GM19099 (cell line): ENCODE data around the gene HSPB1.

Experiments
- POLR2A ChIP-seq: IDR thresholded peaks from 3 replicates; pipeline ENCODE4 v1.6.1; 2011; ENCODE audit warnings: low read depth; ENCODE audit not compliant: insufficient read length; ENCODE audit errors: extremely low read depth

The HSPB1 gene

DNA sequence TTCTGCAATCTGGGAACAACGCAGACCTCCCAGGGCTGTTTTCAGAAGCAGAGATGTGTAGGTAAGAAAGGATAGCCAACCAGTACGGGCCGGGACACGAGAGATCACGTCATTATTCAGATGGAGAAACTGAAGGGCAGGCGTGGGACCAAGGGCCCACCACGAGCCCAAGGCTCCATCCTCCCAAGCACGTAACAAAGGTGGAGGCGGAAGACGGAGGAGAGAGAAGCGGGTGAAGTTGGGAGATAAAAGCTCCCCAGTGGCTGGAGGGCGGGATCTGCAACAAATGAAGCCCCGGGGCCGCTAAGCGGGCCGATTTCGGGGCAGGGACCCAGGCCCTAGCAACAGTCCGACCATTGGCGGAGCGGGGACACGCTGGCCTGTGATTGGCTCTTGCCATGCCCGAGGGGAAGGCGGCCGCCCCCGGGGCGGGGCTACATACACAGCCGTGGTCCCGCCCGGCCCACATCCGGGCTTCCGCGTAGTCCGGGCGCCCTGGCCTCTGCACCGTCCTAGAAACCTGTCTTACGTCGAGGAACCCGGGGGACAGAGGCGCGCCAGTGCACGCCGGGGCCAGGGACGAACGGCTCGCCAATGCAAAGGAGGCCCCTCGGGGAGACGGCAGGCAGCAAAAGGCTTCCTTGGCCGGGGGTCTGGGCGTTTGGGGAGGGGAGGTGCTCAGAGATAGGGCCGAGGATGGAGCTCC lies 15.5 kb downstream of the HSPB1 start:
- peak; percentile 86 for TF ChIP-seq POLR2A

DNA sequence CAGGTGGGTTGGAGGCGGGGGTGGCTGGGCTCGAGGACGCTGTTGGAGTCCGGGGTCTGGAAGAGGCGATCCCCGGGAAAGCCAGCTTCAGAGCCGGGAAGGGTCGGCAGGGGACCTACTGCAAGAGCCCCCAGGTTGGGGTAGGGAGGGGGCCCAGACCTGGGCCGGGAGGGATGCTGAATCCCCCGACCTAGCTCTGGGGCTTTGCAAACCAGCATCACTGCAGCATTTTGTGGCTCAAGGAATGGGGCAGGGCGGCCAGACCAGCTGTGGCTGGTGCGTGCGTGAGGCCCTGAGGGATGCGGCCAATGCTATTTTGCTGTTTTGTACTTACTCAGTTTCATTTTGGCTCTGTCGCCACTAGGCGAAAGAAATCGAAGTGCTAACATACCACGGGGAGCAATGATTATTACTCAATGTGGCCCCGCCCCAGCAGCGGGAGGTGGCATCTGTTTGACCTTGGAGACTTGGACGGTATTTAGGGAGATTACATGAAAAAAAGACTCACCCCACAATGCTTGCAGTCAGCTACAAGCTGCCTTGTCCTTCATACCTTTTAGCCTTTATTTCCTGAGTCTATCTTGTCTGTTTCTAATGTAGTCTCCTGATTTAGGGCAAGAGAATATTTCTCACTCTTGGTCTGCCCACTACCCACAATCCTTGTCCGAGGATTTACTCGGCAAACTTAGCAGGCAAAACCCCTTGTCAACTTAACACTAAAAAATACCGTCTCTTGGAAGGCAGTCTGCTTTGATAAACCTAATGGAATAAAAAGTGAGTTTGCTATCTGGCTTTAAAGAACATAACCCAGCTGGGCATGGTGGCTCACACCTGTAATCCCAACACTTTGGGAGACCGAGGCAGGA lies 16.2 kb downstream of the HSPB1 start:
- TF ChIP-seq POLR2A, result no peak

DNA sequence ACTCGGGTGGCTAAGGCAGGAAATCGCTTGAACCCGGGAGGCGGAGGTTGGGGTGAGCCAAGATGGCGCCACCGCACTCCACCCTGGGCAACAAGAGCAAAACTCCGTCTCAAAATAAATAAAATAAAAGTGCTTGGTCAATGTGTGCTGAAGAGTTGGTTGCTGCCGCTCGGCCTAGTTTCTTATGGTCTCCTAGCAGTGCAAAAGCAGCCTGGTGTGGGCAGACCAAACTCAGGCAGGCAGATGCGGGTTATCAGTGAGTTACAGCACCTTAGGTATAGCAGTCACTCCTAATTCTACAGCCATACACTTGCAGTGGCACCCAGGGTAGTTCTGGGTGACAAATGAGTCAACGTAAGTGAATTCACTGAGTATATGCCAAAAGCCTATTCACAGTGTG lies 22.6 kb downstream of the HSPB1 start:
- TF ChIP-seq POLR2A, result no peak

DNA sequence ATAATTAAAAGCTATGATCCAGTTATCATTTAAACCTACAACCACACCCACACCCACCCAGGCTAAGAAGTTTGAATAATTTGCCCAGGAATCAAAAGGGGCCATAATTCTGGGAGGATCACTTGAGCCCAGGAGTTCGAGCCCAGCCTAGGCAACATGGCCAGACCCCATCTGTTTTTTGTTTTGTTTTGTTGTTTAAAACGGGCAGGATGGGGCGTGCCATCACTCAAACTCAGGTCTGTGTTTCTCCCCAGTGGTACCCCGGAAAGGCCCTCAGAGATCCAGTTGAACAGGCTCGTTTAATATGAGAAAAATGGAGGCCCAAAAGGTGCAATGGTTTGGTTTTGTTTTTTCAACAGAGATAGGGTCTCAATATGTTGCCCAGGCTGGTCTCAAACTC lies 23.3 kb downstream of the HSPB1 start:
- no peak for TF ChIP-seq POLR2A

DNA sequence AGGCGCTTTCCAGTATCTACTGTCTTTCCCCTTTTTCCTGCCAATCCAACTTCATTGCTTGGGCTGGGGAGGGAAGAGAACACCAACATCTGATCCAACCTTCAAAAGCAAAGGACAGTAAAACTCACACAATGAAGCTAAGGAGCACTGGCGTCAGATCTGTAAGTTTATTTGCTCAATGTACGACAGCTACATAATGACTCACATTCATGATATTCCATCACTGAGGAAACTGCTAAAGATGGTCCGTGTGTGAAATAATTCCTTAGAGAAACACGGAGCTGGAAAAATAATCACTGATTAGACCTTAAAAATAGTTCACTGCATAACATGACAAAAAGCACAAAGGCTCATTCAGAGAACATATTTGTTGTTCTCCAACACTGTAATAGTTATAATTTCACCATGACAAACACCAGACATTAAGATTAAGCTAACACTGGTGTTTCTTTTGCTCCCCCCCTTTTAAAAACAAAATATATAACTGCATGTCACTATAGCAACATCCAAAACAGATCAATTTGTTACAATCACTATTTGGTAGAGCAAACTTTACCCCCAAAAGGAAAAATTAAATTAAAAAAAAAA lies 24.3 kb downstream of the HSPB1 start:
- no peak for TF ChIP-seq POLR2A

DNA sequence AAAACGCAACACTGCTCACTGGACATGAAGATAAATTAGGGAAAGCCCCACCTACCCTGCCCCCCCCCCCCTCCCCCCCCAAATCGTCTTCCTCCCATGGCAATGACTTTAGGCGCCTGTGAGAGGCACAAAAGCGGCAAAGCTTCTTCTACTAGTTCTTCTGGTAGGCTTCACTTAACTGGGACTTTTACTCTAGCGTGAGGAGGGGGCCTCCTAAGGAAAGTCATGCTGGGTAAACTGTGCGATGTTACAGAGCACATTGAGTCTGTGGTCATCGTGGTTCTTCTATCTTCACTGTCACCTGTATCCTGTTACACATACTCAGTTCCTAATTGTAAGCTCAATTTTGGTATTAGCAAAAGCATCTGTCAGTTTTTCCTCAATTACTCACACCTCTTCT lies 25.1 kb downstream of the HSPB1 start:
- TF ChIP-seq POLR2A, result no peak

DNA sequence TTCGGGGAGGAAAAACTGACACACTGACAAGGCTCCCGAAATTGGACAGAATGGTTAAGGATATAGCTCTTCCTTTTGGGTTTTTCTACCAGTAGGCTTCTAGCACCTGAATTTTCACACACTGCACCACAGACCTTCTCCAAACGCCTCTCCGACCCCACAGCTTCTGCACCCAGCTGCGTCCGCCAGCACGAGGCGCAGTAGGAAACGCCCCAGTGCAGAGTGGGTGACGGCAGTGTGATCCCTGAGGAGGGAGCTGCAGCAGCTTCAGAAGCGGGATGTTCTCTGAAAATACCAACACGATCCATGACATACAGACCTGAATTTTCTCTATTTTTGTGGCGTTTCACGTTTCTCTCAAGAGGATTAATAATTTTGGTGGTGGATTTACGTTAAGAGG lies 25.9 kb downstream of the HSPB1 start:
- TF ChIP-seq POLR2A, result no peak

DNA sequence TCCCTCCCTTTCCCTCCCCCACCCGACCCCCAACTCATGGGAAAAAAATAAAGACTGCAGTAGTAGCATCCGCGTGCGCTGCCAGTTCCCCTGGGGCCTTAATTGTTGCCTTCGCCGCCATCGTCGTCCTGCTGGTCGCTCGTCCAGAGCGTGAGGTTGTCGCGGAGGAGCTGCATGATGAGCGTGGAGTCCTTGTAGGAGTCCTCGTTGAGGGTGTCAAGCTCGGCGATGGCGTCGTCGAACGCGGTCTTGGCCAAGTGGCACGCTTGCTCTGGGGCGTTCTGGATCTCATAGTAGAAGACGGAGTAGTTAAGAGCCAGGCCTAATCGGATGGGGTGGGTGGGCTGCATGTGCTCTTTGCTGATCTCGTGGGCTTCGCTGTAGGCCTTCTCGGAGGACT lies 27.0 kb downstream of the HSPB1 start:
- TF ChIP-seq POLR2A, result no peak

DNA sequence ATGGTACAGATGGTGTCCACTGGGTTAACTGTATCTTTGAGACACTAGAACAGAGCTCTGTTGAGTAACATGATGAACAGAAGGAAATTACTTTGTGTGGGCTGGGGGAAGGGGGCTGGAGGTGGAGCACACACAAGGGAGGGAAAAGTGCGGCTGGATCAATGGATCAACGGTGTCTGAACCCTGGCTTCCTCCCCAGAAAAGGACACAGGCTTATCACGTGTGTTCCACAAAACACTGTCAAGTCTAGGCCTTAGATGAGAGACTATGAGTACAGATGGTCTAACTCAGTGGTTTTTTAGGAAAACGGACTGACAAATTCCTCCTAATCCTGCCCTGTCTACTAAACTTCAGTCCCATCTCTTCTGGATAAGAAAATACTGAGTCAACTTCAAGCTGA lies 27.8 kb downstream of the HSPB1 start:
- TF ChIP-seq POLR2A, result no peak

DNA sequence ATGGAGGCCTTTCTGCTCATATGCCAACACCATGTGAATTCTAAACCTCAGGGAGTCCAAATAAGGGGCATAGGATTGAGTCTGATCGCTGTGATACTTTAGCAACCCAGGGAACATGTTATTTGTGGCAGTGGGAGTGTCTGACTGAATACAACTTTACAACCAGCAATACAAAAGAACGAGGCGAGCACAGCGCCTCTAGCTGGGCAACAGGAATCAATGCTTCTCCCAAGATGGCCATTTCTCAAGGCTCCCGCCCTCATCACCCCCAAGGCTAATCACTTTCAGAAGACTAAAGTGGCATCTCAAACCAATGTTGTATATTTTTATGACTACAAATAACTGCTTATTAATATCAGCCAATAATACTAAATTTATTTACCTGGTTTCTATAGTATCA lies 28.2 kb downstream of the HSPB1 start:
- TF ChIP-seq POLR2A, result no peak

DNA sequence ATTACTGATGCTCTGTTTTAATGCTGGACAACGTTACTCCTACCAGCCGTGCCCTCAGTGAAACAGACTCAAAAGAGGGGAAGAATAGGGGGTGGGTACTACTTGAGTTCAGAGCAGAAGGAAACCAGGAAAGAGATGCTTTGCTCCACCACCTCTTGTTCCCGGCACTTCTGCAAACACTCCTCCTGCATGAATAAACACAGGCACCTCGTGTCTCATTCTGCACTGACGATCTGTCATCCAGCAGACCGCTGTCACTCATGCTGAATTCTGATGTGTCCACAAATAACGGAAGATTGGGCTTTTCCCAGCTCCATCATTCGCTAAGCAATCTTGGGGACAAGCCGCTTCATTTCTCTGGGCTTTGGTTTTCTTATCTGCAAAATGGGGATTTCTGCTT lies 29.6 kb downstream of the HSPB1 start:
- no peak for TF ChIP-seq POLR2A

DNA sequence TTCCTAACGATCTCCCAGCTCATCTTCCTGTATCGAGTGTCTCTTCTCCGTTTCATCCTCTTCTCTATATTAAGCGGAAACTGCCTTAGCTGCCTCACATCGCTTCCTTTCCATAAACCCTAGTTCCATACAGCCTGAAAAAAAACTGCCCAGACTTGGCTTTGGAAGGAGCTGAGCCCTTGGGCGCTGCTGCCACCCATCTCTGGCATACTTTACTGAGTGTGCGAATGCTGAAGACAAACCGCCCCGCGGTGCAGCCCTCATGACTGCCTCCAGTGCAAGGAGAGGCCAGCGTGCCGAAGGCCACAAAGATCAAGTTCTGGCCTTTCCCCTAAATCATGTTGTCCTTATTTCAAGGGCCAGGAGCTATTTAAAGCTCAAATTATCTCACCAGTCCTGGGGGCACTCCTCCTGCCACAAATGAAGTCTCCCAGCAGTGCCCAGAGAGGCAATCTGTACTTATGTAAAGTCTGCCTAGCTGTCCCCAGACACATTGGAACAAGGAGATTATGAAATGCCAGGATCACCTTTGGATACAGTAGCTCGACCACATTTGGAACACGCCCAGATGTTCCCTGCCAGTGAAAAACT lies 31.1 kb downstream of the HSPB1 start:
- no peak for TF ChIP-seq POLR2A

DNA sequence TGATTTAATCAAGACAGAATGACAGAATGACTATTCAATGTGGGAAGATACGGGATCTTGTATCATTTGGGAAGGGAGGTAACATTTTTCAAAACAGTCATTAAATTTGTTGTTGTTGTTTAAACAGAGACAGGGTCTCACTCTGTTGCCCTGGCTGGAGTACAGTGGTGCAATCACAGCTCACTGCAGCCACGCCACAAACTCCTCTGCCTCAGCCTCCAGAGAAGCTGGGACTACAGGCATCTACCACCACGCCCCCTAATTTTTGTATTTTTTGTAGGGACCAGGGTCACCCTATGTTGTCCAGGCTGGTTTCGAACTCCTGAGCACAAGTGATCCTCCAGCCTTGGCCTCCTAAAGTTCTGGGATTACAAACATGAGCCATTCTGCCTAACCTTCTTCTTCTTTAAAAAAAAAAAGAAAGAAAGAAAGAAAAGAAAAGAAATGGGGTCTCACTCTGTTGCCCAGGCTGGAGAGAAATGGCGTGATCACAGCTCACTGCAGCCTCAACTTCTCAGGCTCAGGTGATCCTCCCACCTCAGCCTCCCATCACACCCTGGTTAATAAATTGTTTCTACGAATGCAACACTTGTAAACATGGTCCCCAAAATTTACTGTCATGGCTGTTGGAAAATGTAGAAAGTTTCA lies 32.0 kb downstream of the HSPB1 start:
- TF ChIP-seq POLR2A, result no peak

DNA sequence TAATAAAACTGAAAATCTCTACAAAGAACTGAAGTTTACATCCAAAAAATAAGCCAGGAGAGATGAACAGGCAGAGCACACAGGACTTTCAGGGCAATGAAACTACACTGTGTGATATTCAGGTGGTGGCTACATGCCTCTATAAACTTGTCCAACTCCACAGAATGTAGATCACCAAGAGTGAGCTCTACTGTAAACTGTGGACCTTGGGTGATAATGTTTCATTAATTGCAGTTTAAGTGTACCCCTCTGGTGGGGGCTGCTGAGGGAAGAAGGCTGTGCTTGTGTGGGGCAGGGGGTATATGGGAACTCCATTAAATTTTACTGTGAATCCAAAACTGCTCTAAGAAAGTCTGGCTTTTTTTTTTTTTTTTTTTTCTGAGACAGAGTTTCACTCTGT lies 33.6 kb downstream of the HSPB1 start:
- TF ChIP-seq POLR2A, result no peak

DNA sequence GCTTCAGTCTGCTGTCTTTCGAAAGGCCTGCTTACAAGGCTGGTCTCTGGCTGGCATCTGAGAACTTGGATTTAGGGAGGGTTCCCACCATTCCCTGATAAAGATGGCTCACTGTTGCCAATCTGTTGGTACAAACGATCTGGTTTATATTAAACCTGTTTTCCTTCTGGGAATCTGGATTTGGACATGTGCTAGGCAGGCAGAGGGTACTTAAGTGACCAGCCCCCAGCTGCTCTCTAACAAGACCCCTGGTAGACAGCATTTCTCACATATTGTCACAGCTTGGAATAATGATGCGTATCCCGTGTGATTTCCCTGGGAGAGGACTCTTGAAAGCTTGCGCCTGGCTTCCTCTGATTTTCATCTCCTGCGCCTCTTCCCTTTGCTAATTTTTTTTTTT lies 34.7 kb downstream of the HSPB1 start:
- no peak for TF ChIP-seq POLR2A
